ENCODE data around the gene NOM1. TPM values are rescaled to one million over a fixed set of nuclear protein-coding genes. Genes with fewer than 3 reads are reported as not detected.
"Not testable (repeated sequence)": the region's sequence is repeated elsewhere in the genome, so short reads cannot be mapped to it uniquely, and the experiment has no call there.

NOM1 gene
- total and polyA plus RNA-seq, 2 experiments from 2014 or later, result 9.2 to 17.9 TPM

DNA sequence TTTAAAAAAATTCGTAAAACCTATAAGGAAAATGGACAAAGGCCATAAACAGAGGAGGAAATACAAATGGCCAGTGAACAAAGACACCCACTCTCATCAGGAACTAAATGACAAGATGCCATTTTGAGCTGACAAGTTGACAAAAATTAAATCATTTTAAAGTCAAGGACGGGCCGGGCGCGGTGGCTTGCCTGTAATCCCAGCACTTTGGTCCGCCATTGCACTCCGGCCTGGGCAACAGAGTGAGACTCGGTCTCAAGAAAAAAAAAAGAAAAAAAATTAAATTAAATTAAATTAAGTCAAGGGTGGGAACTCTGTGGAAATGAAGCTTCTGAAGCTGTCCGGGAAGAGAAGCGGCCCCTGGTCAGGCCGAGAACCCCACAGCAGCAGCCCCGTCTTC, 1.2 kb upstream of the NOM1 start:
- TF ChIP-seq EZH2 (IDR thresholded peaks at IDR 0.05; ENCODE audit: insufficient read depth, poor library complexity, severe bottlenecking), result no peak
- TF ChIP-seq EZH2phosphoT487 (IDR thresholded peaks at IDR 0.05; ENCODE audit: insufficient read depth, low read depth), result no peak
- Histone ChIP-seq H3K4me1 (ENCODE audit: insufficient read depth) (peaks cover 9% of the 10 kb centered on the region), H3K27me3 (replicated peaks; ENCODE audit: insufficient read depth) (peaks cover 12% of the 10 kb centered on the region; the same call in 1 of the 2 replicates), H3K79me2 (ENCODE audit: insufficient read depth) (peaks cover 38% of the 10 kb centered on the region), H4K20me1 (ENCODE audit: insufficient read depth) (no peaks in the 10 kb centered on the region), H3K9ac (peak overlapping the region; percentile 73), H3K36me3 (ENCODE audit: low read depth) (peaks cover 7% of the 10 kb centered on the region), H3K27ac (peak overlapping the region; percentile 25; the same call in 1 of the 2 replicates), H3K4me2 (ENCODE audit: unreplicated experiment) (peak overlapping the region; percentile 67), H3K9me3 (ENCODE audit: low read depth) (no peaks in the 10 kb centered on the region), H2AFZ (peak overlapping the region; percentile 97), H3K4me3 (peak overlapping the region; percentile 88), H3F3A (ENCODE audit: insufficient read depth) (peaks cover 23% of the 10 kb centered on the region), H3K9me2 (ENCODE audit: insufficient read depth) (no peaks in the 10 kb centered on the region)
- in situ Hi-C loops (cut with MboI), result no loop called here
- WGBS, 2 experiments (ENCODE audit: low coverage in 1 of 2, low lambda C conversion rate in 2 of 2, missing lambda C conversion rate in 2 of 2), result 69 to 73% methylated on average over 12 of the region's 12 CpGs
- DNase-seq, result no peak

DNA sequence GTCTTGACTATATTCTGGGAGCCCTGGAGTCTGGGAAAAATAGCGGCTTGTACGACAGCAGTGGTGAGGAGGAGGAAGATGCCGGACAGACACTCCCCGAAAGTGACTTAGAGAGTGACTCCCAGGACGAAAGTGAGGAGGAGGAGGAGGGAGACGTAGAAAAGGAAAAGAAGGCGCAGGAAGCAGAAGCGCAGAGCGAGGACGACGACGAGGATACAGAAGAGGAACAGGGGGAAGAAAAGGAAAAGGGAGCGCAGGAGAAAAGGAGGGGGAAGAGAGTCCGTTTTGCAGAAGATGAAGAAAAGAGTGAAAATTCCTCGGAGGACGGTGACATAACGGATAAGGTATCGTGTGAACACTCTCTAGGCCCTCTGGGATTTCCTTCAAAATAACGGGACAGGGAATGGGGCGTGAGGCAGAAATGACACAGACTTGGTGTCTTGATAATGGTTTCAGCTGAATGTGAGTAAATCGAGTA, 908 bp downstream of the NOM1 start:
- peak overlapping the region; percentile 88 for H3K4me3 ChIP-seq
- no peaks in the 10 kb centered on the region for H3K9me2 ChIP-seq (ENCODE audit: insufficient read depth)
- peak overlapping the region; percentile 77 for H3K27ac ChIP-seq
- peaks cover 59% of the 10 kb centered on the region for H3K79me2 ChIP-seq (ENCODE audit: insufficient read depth)
- peaks cover 9% of the 10 kb centered on the region for H3K4me1 ChIP-seq (ENCODE audit: insufficient read depth)
- in situ Hi-C loops (cut with MboI), result no loop called here
- TF ChIP-seq EZH2 (IDR thresholded peaks at IDR 0.05; ENCODE audit: insufficient read depth, poor library complexity, severe bottlenecking), result no peak
- TF ChIP-seq EZH2phosphoT487 (IDR thresholded peaks at IDR 0.05; ENCODE audit: insufficient read depth, low read depth), result no peak
- H2AFZ ChIP-seq, result peak overlapping the region; percentile 76
- H3K36me3 ChIP-seq (ENCODE audit: low read depth), result peaks cover 25% of the 10 kb centered on the region
- no peaks in the 10 kb centered on the region for H4K20me1 ChIP-seq (ENCODE audit: insufficient read depth)
- H3K9ac ChIP-seq, result peak overlapping the region; percentile 87
- no peaks in the 10 kb centered on the region for H3K27me3 ChIP-seq (replicated peaks; ENCODE audit: insufficient read depth)
- H3K9me3 ChIP-seq (ENCODE audit: low read depth), result no peaks in the 10 kb centered on the region
- H3F3A ChIP-seq (ENCODE audit: insufficient read depth), result peaks cover 23% of the 10 kb centered on the region
- 3% methylated on average over 14 to 21 of the region's 21 CpGs for WGBS, 2 experiments (ENCODE audit: low coverage in 1 of 2, low lambda C conversion rate in 2 of 2, missing lambda C conversion rate in 2 of 2)
- peak overlapping the region; percentile 95 for H3K4me2 ChIP-seq (ENCODE audit: unreplicated experiment)
- DNase-seq, result peak; percentile 55

DNA sequence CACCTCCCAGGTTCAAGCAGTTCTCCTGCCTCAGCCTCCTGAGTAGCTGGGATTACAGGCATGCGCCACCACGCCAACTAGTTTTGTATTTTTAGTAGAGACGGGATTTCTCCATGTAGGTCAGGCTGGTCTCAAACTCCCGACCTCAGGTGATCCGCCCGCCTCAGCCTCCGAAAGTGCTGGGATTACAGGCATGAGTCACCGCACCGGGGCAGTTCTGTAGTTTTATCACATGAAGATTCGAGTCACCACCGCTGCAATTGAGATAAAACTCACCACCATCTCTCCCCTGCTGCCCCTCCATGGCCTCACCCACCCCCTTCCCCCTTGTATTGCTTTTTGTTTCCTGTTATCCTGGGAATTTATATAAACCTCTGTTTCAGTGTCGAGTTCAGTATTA, 3.7 kb downstream of the NOM1 start:
- Histone ChIP-seq H3F3A (ENCODE audit: insufficient read depth) (peaks cover 23% of the 10 kb centered on the region), H3K79me2 (ENCODE audit: insufficient read depth) (peaks cover 83% of the 10 kb centered on the region), H3K36me3 (ENCODE audit: low read depth) (peaks cover 42% of the 10 kb centered on the region)
- H3K9ac ChIP-seq; H4K20me1 ChIP-seq (ENCODE audit: insufficient read depth); H3K4me2 ChIP-seq (ENCODE audit: unreplicated experiment); H3K27me3 ChIP-seq (replicated peaks; ENCODE audit: insufficient read depth); H3K4me1 ChIP-seq (ENCODE audit: insufficient read depth); H3K4me3 ChIP-seq; H3K9me2 ChIP-seq (ENCODE audit: insufficient read depth); H2AFZ ChIP-seq; H3K9me3 ChIP-seq (ENCODE audit: low read depth); in situ Hi-C loops (cut with MboI); DNase-seq; H3K27ac ChIP-seq: not testable (repeated sequence)
- 71 to 72% methylated on average over 11 to 12 of the region's 12 CpGs for WGBS, 2 experiments (ENCODE audit: low coverage in 1 of 2, low lambda C conversion rate in 2 of 2, missing lambda C conversion rate in 2 of 2)

- TF ChIP-seq EZH2 (IDR thresholded peaks at IDR 0.05; ENCODE audit: insufficient read depth, poor library complexity, severe bottlenecking) (no peak), EZH2phosphoT487 (IDR thresholded peaks at IDR 0.05; ENCODE audit: insufficient read depth, low read depth) (no peak)
- H3K4me1 ChIP-seq (ENCODE audit: insufficient read depth), result peaks cover 9% of the 10 kb centered on the region
Measured at GRCh38 chr7:156954941-156955340, 5.4 kb downstream of the NOM1 start.

DNA sequence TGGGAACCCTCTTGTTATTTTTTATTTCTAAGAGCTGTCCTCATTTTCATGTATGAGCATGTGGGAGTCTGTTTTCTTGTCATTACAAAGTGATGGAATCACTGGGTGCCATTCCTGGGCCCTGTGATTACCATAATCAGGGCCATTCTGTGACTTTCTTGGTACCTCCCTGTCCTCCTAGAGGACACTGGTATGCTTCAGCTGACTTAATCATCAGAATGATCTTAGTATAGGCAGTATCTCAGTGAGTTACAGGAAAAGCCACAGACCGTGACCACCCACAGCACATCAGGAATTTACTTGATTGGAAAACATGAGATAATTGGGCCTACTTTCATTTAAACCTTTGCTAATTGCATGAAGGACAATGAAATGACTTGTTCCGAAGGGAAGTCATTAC, 7.2 kb downstream of the NOM1 start:
- H3K27ac ChIP-seq, result no peak overlapping the region
- H3F3A ChIP-seq (ENCODE audit: insufficient read depth), result peaks cover 7% of the 10 kb centered on the region
- peaks cover 66% of the 10 kb centered on the region for H3K36me3 ChIP-seq (ENCODE audit: low read depth)
- H3K9me3 ChIP-seq (ENCODE audit: low read depth), result no peaks in the 10 kb centered on the region
- peaks cover 7% of the 10 kb centered on the region for H3K4me1 ChIP-seq (ENCODE audit: insufficient read depth)
- TF ChIP-seq EZH2 (IDR thresholded peaks at IDR 0.05; ENCODE audit: insufficient read depth, poor library complexity, severe bottlenecking) (no peak), EZH2phosphoT487 (IDR thresholded peaks at IDR 0.05; ENCODE audit: insufficient read depth, low read depth) (no peak)
- H3K9me2 ChIP-seq (ENCODE audit: insufficient read depth), result no peaks in the 10 kb centered on the region
- H3K4me3 ChIP-seq, result no peak overlapping the region
- H3K9ac ChIP-seq, result no peak overlapping the region
- no peak for DNase-seq
- WGBS, 2 experiments (ENCODE audit: low coverage in 1 of 2, low lambda C conversion rate in 2 of 2, missing lambda C conversion rate in 2 of 2), result 98 to 100% methylated on average over 2 of the region's 2 CpGs
- H3K4me2 ChIP-seq (ENCODE audit: unreplicated experiment), result no peak overlapping the region
- H2AFZ ChIP-seq, result no peak overlapping the region
- peaks cover 90% of the 10 kb centered on the region for H3K79me2 ChIP-seq (ENCODE audit: insufficient read depth)
- no peaks in the 10 kb centered on the region for H4K20me1 ChIP-seq (ENCODE audit: insufficient read depth)
- in situ Hi-C loops (cut with MboI), result no loop called here
- H3K27me3 ChIP-seq (replicated peaks; ENCODE audit: insufficient read depth), result no peaks in the 10 kb centered on the region

More at GRCh38 chr7:156954941-156955340, 5.4 kb downstream of the NOM1 start:
- H3K9me2 ChIP-seq (ENCODE audit: insufficient read depth), result no peaks in the 10 kb centered on the region
- H3K36me3 ChIP-seq (ENCODE audit: low read depth), result peaks cover 55% of the 10 kb centered on the region
- H3K79me2 ChIP-seq (ENCODE audit: insufficient read depth), result peaks cover 95% of the 10 kb centered on the region
- no peak overlapping the region for H3K4me2 ChIP-seq (ENCODE audit: unreplicated experiment)
- in situ Hi-C loops (cut with MboI), result no loop called here
- no peak overlapping the region for H2AFZ ChIP-seq
- H3K4me3 ChIP-seq, result no peak overlapping the region
- WGBS, 2 experiments (ENCODE audit: low coverage in 1 of 2, low lambda C conversion rate in 2 of 2, missing lambda C conversion rate in 2 of 2), result 97 to 100% methylated on average over 2 of the region's 2 CpGs
- no peaks in the 10 kb centered on the region for H3K27me3 ChIP-seq (replicated peaks; ENCODE audit: insufficient read depth)
- H4K20me1 ChIP-seq (ENCODE audit: insufficient read depth), result no peaks in the 10 kb centered on the region
- no peak for DNase-seq
- no peak overlapping the region for H3K27ac ChIP-seq
- no peak overlapping the region for H3K9ac ChIP-seq
- peaks cover 23% of the 10 kb centered on the region for H3F3A ChIP-seq (ENCODE audit: insufficient read depth)
- H3K9me3 ChIP-seq (ENCODE audit: low read depth), result no peaks in the 10 kb centered on the region
